IMR-90 (cell line): ENCODE measurements around the gene NUP62CL. TPM values are rescaled to one million over a fixed set of nuclear protein-coding genes. Genes with fewer than 3 reads are reported as not detected.
"Not testable (repeated sequence)": the region's sequence is repeated elsewhere in the genome, so short reads cannot be mapped to it uniquely, and the experiment has no call there.

ENCODE experiments used
- ATAC-seq: fragments of 200-7000 bp; cut with Tn5 transposase; 2 replicates; pipeline ENCODE4 v1.9.1; 2020; ENCODE audit warnings: low read depth, mild to moderate bottlenecking, moderate library complexity
- BruUV-seq: library from RNA; stranded (reverse); fragments of 400-500 nt; replicated peaks from 2 replicates; lab custom pipeline; 2021; lab: Mats Ljungman, UMichigan
- CTCF ChIA-PET: fragments of 300-600 bp; formaldehyde crosslinking; extraction: SDS; loops from one replicate; lab custom pipeline; 2021; ENCODE audit warnings: antibody characterized with exemption; lab: Yijun Ruan, JAX
- POLR2A ChIA-PET: fragments of 300-600 bp; sonication (Branson Sonifier 250); formaldehyde crosslinking; loops from one replicate; lab custom pipeline; 2022; ENCODE audit warnings: antibody characterized with exemption; ENCODE audit not compliant: unreplicated experiment; lab: Charles Lee
- DNase-seq: peaks from one replicate; pipeline ENCODE4 v3.0.0; 2013
- H2AFZ ChIP-seq: replicated peaks from 2 replicates; pipeline ENCODE3; 2013; ENCODE audit warnings: low read length, mild to moderate bottlenecking; ENCODE audit not compliant: poor library complexity
- H2AK5ac ChIP-seq: 2 replicates; pipeline ENCODE4 v1.6.1; 2013; ENCODE audit warnings: low read depth, low read length, inconsistent platforms
- H2AK9ac ChIP-seq: replicated peaks from 2 replicates; pipeline ENCODE3; 2013; ENCODE audit warnings: mild to moderate bottlenecking, low read depth, low read length, moderate library complexity; ENCODE audit not compliant: poor library complexity
- H2BK120ac ChIP-seq: 2 replicates; pipeline ENCODE4 v1.6.1; 2013; ENCODE audit warnings: low read depth, low read length, inconsistent platforms
- H2BK15ac ChIP-seq: 3 replicates; pipeline ENCODE4 v1.6.1; 2013; ENCODE audit warnings: low read depth, low read length, inconsistent platforms
- H2BK20ac ChIP-seq: 2 replicates; pipeline ENCODE4 v1.6.1; 2013; ENCODE audit warnings: low read depth, mild to moderate bottlenecking, inconsistent platforms, low read length, moderate library complexity
- H2BK5ac ChIP-seq: 2 replicates; pipeline ENCODE4 v1.6.1; 2013; ENCODE audit warnings: mild to moderate bottlenecking, low read depth, low read length, inconsistent platforms; ENCODE audit not compliant: poor library complexity, severe bottlenecking
- H3K14ac ChIP-seq: replicated peaks from 2 replicates; pipeline ENCODE4 v1.6.1; 2013; ENCODE audit warnings: low read depth, low read length, inconsistent platforms
- H3K18ac ChIP-seq: 2 replicates; pipeline ENCODE4 v1.6.1; 2013; ENCODE audit warnings: low read depth, low read length, control low read depth
- H3K23ac ChIP-seq: 2 replicates; pipeline ENCODE4 v1.6.1; 2013; ENCODE audit warnings: low read depth, low read length, inconsistent platforms
- H3K27ac ChIP-seq: 2 replicates; pipeline ENCODE4 v1.5.1; 2013; ENCODE audit warnings: mild to moderate bottlenecking, control low read depth, low read length; ENCODE audit not compliant: insufficient read depth
- H3K27me3 ChIP-seq: 2 replicates; pipeline ENCODE4 v1.6.1; 2013; ENCODE audit warnings: low read length; ENCODE audit not compliant: control insufficient read depth, insufficient read depth
- H3K36me3 ChIP-seq: 2 replicates; pipeline ENCODE4 v1.6.1; 2013; ENCODE audit warnings: low read length, mixed read lengths; ENCODE audit not compliant: control insufficient read depth, insufficient read depth
- H3K4ac ChIP-seq: 2 replicates; pipeline ENCODE4 v1.6.1; 2013; ENCODE audit warnings: low read depth, low read length, inconsistent platforms
- H3K4me1 ChIP-seq: 2 replicates; pipeline ENCODE4 v1.6.1; 2013; ENCODE audit warnings: low read length, mixed read lengths; ENCODE audit not compliant: control insufficient read depth, insufficient read depth
- H3K4me2 ChIP-seq: 2 replicates; pipeline ENCODE4 v1.6.1; 2013; ENCODE audit warnings: low read depth, mild to moderate bottlenecking, control low read depth, low read length, moderate library complexity
- H3K4me3 ChIP-seq: 2 replicates; pipeline ENCODE4 v1.5.1; 2013; ENCODE audit warnings: low read depth, mild to moderate bottlenecking, control low read depth, low read length, moderate library complexity; ENCODE audit not compliant: insufficient read depth
- H3K56ac ChIP-seq: 2 replicates; pipeline ENCODE4 v1.6.1; 2013; ENCODE audit warnings: low read length, inconsistent platforms; ENCODE audit not compliant: insufficient read depth; ENCODE audit errors: extremely low read depth
- H3K79me1 ChIP-seq, 2 experiments: 2 replicates each; pipeline ENCODE4 v1.6.1; 2013; ENCODE audit warnings: low read length in 2 of 2, inconsistent platforms in 1 of 2, low read depth in 1 of 2
- H3K9ac ChIP-seq: 2 replicates; pipeline ENCODE4 v1.6.1; 2013; ENCODE audit warnings: low read depth, low read length, control low read depth
- H3K9me1 ChIP-seq: 2 replicates; pipeline ENCODE4 v1.6.1; 2013; ENCODE audit warnings: low read length, inconsistent platforms; ENCODE audit not compliant: insufficient read depth
- H3K9me3 ChIP-seq: 2 replicates; pipeline ENCODE4 v1.6.1; 2013; ENCODE audit warnings: low read length; ENCODE audit not compliant: control insufficient read depth, insufficient read depth
- H4K20me1 ChIP-seq: 2 replicates; pipeline ENCODE4 v1.6.1; 2013; ENCODE audit warnings: low read length, inconsistent platforms; ENCODE audit not compliant: insufficient read depth
- H4K5ac ChIP-seq: 2 replicates; pipeline ENCODE4 v1.6.1; 2013; ENCODE audit warnings: mild to moderate bottlenecking, low read depth, low read length, control low read depth
- H4K8ac ChIP-seq, 2 experiments: 2 replicates each; pipeline ENCODE4 v1.6.1; 2013; ENCODE audit warnings: low read depth in 2 of 2, low read length in 2 of 2, control low read depth in 1 of 2, inconsistent platforms in 1 of 2
- H4K91ac ChIP-seq: 2 replicates; pipeline ENCODE4 v1.6.1; 2013; ENCODE audit warnings: low read depth, low read length, inconsistent platforms; ENCODE audit not compliant: insufficient read depth
- WGBS, 2 experiments: methylation state at CpG; one replicate each; pipeline versions ENCODE4 v1.1.5 to v1.1.7; 2013; ENCODE audit warnings: missing lambda C conversion rate in 2 of 2; ENCODE audit not compliant: insufficient read length in 1 of 2; ENCODE audit errors: extremely low coverage in 2 of 2; 5-methylcytosine and 5-hydroxymethylcytosine counted together
- dilution Hi-C: fragments of 300-500 bp; cut with HindIII; formaldehyde crosslinking; loops from one replicate; pipeline ENCODE4 v1.14.3; 2018; ENCODE audit warnings: low sequenced_read_pairs; ENCODE audit not compliant: unreplicated experiment
- in situ Hi-C: fragments of 300-500 bp; cut with MboI; formaldehyde crosslinking; loops from 3 replicates; pipeline ENCODE4 v1.14.3; 2019; ENCODE audit warnings: low sequenced_read_pairs, inconsistent platforms, mixed read lengths
- intact Hi-C: fragments of 100-400 bp; cut with micrococcal nuclease; formaldehyde crosslinking; loops from 2 replicates; pipeline ENCODE4 v1.10.0; 2022
- polyA plus RNA-seq, 3 experiments: library from polyadenylated mRNA; depleted of rRNA; stranded (reverse); fragments of >200 nt; gene quantifications; 2 replicates each; pipeline ENCODE4 v1.2.3, GENCODE V29; 2012; ENCODE audit warnings: low replicate concordance in 1 of 3
- total RNA-seq: library from RNA; depleted of rRNA; stranded (reverse); fragments of >200 nt; gene quantifications from 2 replicates; pipeline ENCODE4 v1.2.3, GENCODE V29; 2012

Gene NUP62CL
- total and polyA plus RNA-seq, 2 of the 4 experiments (the other 2 are of a cell fraction): not detected

GRCh38 chrX:107198074-107198473 lies 8.2 kb downstream of the NUP62CL start:
- WGBS, 2 experiments: 82% methylated on average over 3 of the region's 6 CpGs; no CpG with 5 or more reads in 1 of the 2 experiments
- H3K36me3 ChIP-seq, H4K5ac ChIP-seq, H3K4ac ChIP-seq, H4K8ac ChIP-seq, H4K91ac ChIP-seq, H4K20me1 ChIP-seq, H2AK5ac ChIP-seq, H2AFZ ChIP-seq, H2BK5ac ChIP-seq, H3K4me1 ChIP-seq, H3K4me2 ChIP-seq, H3K9me3 ChIP-seq, H2AK9ac ChIP-seq, DNase-seq, H3K27ac ChIP-seq, in situ Hi-C loops, H3K9ac ChIP-seq, H3K4me3 ChIP-seq, H3K23ac ChIP-seq, H3K18ac ChIP-seq, CTCF ChIA-PET, H2BK120ac ChIP-seq, POLR2A ChIA-PET, H3K9me1 ChIP-seq, H3K56ac ChIP-seq, H3K14ac ChIP-seq, dilution Hi-C loops, H3K27me3 ChIP-seq, ATAC-seq, H3K79me1 ChIP-seq, intact Hi-C loops, H2BK15ac ChIP-seq, H2BK20ac ChIP-seq, BruUV-seq: not testable (repeated sequence)
